CD1c-positive myeloid dendritic cell (primary cell): Measurements from ENCODE around the gene ATOX1.

ENCODE experiments used
- DNase-seq: peaks from one replicate; pipeline ENCODE4 v3.0.0-alpha.2; 2016; ENCODE audit errors: extremely low spot score

The ATOX1 gene

GRCh38 chr5:151770383-151771258 is 12.2 kb upstream of the ATOX1 start:
- DNase-seq: peak; percentile 66

- DNase-seq: no peak
Measured at GRCh38 chr5:151766975-151767374, 8.5 kb upstream of the ATOX1 start.

GRCh38 chr5:151764801-151765200 is 6.4 kb upstream of the ATOX1 start:
- DNase-seq: no peak

GRCh38 chr5:151758141-151758429 is 346 bp downstream of the ATOX1 start:
- DNase-seq: peak; percentile 47

- DNase-seq: no peak
Measured at GRCh38 chr5:151757233-151758140, 944 bp downstream of the ATOX1 start.

- DNase-seq: no peak
Measured at GRCh38 chr5:151755383-151755782, 3.0 kb downstream of the ATOX1 start.

GRCh38 chr5:151751593-151751992 is 6.8 kb downstream of the ATOX1 start:
- DNase-seq: no peak

- peak; percentile 49 for DNase-seq
Measured at GRCh38 chr5:151751091-151751490, 7.3 kb downstream of the ATOX1 start.

- DNase-seq: no peak
Measured at GRCh38 chr5:151750121-151750520, 8.3 kb downstream of the ATOX1 start.

- peak; percentile 66 for DNase-seq
Measured at GRCh38 chr5:151745071-151745705, 13.2 kb downstream of the ATOX1 start.

- no peak for DNase-seq
Measured at GRCh38 chr5:151743530-151743929, 14.9 kb downstream of the ATOX1 start.

- DNase-seq: no peak
Measured at GRCh38 chr5:151742870-151743294, 15.5 kb downstream of the ATOX1 start.

GRCh38 chr5:151741678-151742423 is 16.6 kb downstream of the ATOX1 start:
- no peak for DNase-seq

- no peak for DNase-seq
Measured at GRCh38 chr5:151740958-151741373, 17.5 kb downstream of the ATOX1 start.

GRCh38 chr5:151740336-151740942 is 18.0 kb downstream of the ATOX1 start:
- DNase-seq: peak; percentile 67

- no peak for DNase-seq
Measured at GRCh38 chr5:151739939-151740335, 18.5 kb downstream of the ATOX1 start.

- DNase-seq: no peak
Measured at GRCh38 chr5:151739395-151739794, 19.0 kb downstream of the ATOX1 start.

- DNase-seq: no peak
Measured at GRCh38 chr5:151738125-151738848, 20.1 kb downstream of the ATOX1 start.

- DNase-seq: no peak
Measured at GRCh38 chr5:151737431-151737830, 21.0 kb downstream of the ATOX1 start.

- DNase-seq: no peak
Measured at GRCh38 chr5:151735646-151736045, 22.8 kb downstream of the ATOX1 start.

- DNase-seq: no peak
Measured at GRCh38 chr5:151734064-151734408, 24.4 kb downstream of the ATOX1 start.
